ENCODE measurements around the gene S1PR2.
"Not testable (repeated sequence)": the region's sequence is repeated elsewhere in the genome, so short reads cannot be mapped to it uniquely, and the experiment has no call there.

S1PR2 gene

GRCh38 chr19:10252707-10253106 is 21.6 kb upstream of the S1PR2 start:
- DNase-seq = no peak

GRCh38 chr19:10251792-10252694 is 20.9 kb upstream of the S1PR2 start, which contains the start of gene MRPL4:
Gene MRPL4 (plus strand): TSS chr19:10252214. CDS start chr19:10252254, 40 bp downstream.
- DNase-seq = peak; percentile 96

- no peak for DNase-seq
Measured at GRCh38 chr19:10246511-10246910, 15.4 kb upstream of the S1PR2 start.

- DNase-seq = no peak
Measured at GRCh38 chr19:10245189-10245939, 14.2 kb upstream of the S1PR2 start.

- DNase-seq = no peak
Measured at GRCh38 chr19:10243606-10244005, 12.5 kb upstream of the S1PR2 start.

GRCh38 chr19:10241826-10242449 is 10.8 kb upstream of the S1PR2 start:
- DNase-seq = not testable (repeated sequence)

GRCh38 chr19:10238172-10238783 is 7.1 kb upstream of the S1PR2 start:
- DNase-seq = peak in 1 of 2 experiments; percentile 23

GRCh38 chr19:10237702-10238101 is 6.6 kb upstream of the S1PR2 start:
- DNase-seq = no peak

GRCh38 chr19:10235409-10235808 is 4.3 kb upstream of the S1PR2 start:
- DNase-seq = not testable (repeated sequence)

GRCh38 chr19:10235003-10235402 is 3.9 kb upstream of the S1PR2 start:
- no peak for DNase-seq

- DNase-seq = no peak
Measured at GRCh38 chr19:10233946-10234345, 2.8 kb upstream of the S1PR2 start.

- DNase-seq = no peak
Measured at GRCh38 chr19:10231612-10232228, 589 bp upstream of the S1PR2 start.

GRCh38 chr19:10230173-10230860 is 814 bp downstream of the S1PR2 start:
- DNase-seq = no peak

- DNase-seq = peak in 1 of 2 experiments; percentile 58
Measured at GRCh38 chr19:10228920-10229319, 2.2 kb downstream of the S1PR2 start.

- DNase-seq = no peak
Measured at GRCh38 chr19:10228393-10228792, 2.7 kb downstream of the S1PR2 start.

- no peak for DNase-seq
Measured at GRCh38 chr19:10227026-10227971, 3.8 kb downstream of the S1PR2 start.

GRCh38 chr19:10226376-10227025 is 4.6 kb downstream of the S1PR2 start:
- DNase-seq = no peak

GRCh38 chr19:10226021-10226375 is 5.1 kb downstream of the S1PR2 start:
- no peak for DNase-seq

GRCh38 chr19:10224337-10224736 is 6.8 kb downstream of the S1PR2 start:
- no peak for DNase-seq

Data from NCI-H526 (cell line).